IMR-90 (cell line): ENCODE results near the gene UBE2B.

Experiments used
- CEBPB ChIP-seq: IDR thresholded peaks from 2 replicates; pipeline ENCODE4 v1.6.1; 2012; ENCODE audit warnings: low read depth, low read length, improper control_type of control experiment
- POLR2A ChIP-seq: IDR thresholded peaks from 2 replicates; pipeline ENCODE4 v1.6.1; 2012; ENCODE audit warnings: mild to moderate bottlenecking, low read depth, low read length
- TF ChIP-seq, protein P1 (sequence below): conservative IDR thresholded peaks from 2 replicates; pipeline ENCODE4 v1.5.1; 2012; ENCODE audit warnings: mild to moderate bottlenecking, low read depth, low read length, improper control_type of control experiment

DNA sequence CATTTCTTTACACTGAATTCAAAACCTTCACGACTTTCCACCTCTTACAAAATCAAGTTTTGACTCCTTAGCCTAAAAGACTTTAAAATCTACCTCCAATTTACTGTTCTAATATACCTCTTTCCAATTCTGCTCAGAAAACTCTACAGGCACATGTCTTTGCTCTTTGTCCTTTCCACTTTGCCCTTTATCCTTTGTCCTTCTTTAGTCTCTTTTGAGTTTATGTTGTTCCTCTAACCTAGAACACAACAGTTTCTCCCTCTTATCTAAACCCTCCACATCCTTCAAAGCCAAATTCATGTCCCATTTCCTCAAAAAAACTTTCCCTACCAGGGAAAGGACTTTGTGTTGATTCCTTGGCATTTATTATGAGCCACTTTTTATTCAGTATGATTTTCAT is 5.8 kb upstream of the UBE2B start:
- TF ChIP-seq, protein P1, sequence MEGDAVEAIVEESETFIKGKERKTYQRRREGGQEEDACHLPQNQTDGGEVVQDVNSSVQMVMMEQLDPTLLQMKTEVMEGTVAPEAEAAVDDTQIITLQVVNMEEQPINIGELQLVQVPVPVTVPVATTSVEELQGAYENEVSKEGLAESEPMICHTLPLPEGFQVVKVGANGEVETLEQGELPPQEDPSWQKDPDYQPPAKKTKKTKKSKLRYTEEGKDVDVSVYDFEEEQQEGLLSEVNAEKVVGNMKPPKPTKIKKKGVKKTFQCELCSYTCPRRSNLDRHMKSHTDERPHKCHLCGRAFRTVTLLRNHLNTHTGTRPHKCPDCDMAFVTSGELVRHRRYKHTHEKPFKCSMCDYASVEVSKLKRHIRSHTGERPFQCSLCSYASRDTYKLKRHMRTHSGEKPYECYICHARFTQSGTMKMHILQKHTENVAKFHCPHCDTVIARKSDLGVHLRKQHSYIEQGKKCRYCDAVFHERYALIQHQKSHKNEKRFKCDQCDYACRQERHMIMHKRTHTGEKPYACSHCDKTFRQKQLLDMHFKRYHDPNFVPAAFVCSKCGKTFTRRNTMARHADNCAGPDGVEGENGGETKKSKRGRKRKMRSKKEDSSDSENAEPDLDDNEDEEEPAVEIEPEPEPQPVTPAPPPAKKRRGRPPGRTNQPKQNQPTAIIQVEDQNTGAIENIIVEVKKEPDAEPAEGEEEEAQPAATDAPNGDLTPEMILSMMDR: no peak
- TF ChIP-seq CEBPB (no peak), POLR2A (no peak)
